Measurements from ENCODE around the gene MRPL11. TPM values are rescaled to one million over a fixed set of nuclear protein-coding genes. Genes with fewer than 3 reads are reported as not detected.

Gene MRPL11
- total RNA-seq, 4 donors from 2014 or later = 42.9 to 63.8 (median 53.9) TPM

- H3K27ac ChIP-seq = no peak overlapping the region
- peaks cover 0 to 62% (median 0%) of the 10 kb centered on the region in 3 donors for H3K36me3 ChIP-seq
- H3K27me3 ChIP-seq = no peaks in the 10 kb centered on the region
- 91 to 98% methylated on average over 16 of the region's 16 CpGs for WGBS, 2 donors
- H3K4me1 ChIP-seq = peaks cover 0 to 18% (median 7%) of the 10 kb centered on the region in 4 donors
- no peak overlapping the region for H3K4me3 ChIP-seq
- no peak for TF ChIP-seq CTCF (IDR thresholded peaks at IDR 0.05)
- no peak for TF ChIP-seq POLR2A (IDR thresholded peaks at IDR 0.05)
- TF ChIP-seq EP300 (IDR thresholded peaks at IDR 0.05) = no peak
- DNase-seq (ENCODE audit: low spot score in 2 of 2) = no peak
- no peaks in the 10 kb centered on the region for H3K9me3 ChIP-seq
These were observed 32.5 kb upstream of the MRPL11 start for GRCh38 chr11:66471142-66471541.

- Histone ChIP-seq H3K27ac (no peak overlapping the region), H3K9me3 (no peaks in the 10 kb centered on the region), H3K4me1 (peaks cover 0 to 22% (median 7%) of the 10 kb centered on the region in 4 donors), H3K36me3 (peaks cover 0 to 50% (median 0%) of the 10 kb centered on the region in 3 donors), H3K27me3 (no peaks in the 10 kb centered on the region), H3K4me3 (no peak overlapping the region)
- WGBS, 2 donors = 92 to 93% methylated on average over 3 of the region's 3 CpGs
- TF ChIP-seq CTCF (IDR thresholded peaks at IDR 0.05) = no peak
- TF ChIP-seq POLR2A (IDR thresholded peaks at IDR 0.05) = no peak
- no peak for TF ChIP-seq EP300 (IDR thresholded peaks at IDR 0.05)
- no peak for DNase-seq (ENCODE audit: low spot score in 2 of 2)
These were observed 31.4 kb upstream of the MRPL11 start for GRCh38 chr11:66470015-66470414.

- no peak for DNase-seq (ENCODE audit: low spot score in 2 of 2)
- H3K4me1 ChIP-seq = peaks cover 0 to 22% (median 7%) of the 10 kb centered on the region in 4 donors
- no peaks in the 10 kb centered on the region for H3K9me3 ChIP-seq
- WGBS, 2 donors = 90 to 95% methylated on average over 1 of the region's 1 CpG
- no peak overlapping the region for H3K4me3 ChIP-seq
- H3K27ac ChIP-seq = no peak overlapping the region
- no peaks in the 10 kb centered on the region for H3K27me3 ChIP-seq
- H3K36me3 ChIP-seq = peaks cover 0 to 45% (median 0%) of the 10 kb centered on the region in 3 donors
- TF ChIP-seq CTCF (IDR thresholded peaks at IDR 0.05) = no peak
- TF ChIP-seq EP300 (IDR thresholded peaks at IDR 0.05) = no peak
- TF ChIP-seq POLR2A (IDR thresholded peaks at IDR 0.05) = no peak
These were observed 30.8 kb upstream of the MRPL11 start for GRCh38 chr11:66469441-66469840.

GRCh38 chr11:66468691-66469090 lies 30.0 kb upstream of the MRPL11 start:
- no peaks in the 10 kb centered on the region for H3K27me3 ChIP-seq
- H3K36me3 ChIP-seq = peaks cover 0 to 37% (median 0%) of the 10 kb centered on the region in 3 donors
- no peak for DNase-seq (ENCODE audit: low spot score in 2 of 2)
- no peaks in the 10 kb centered on the region for H3K9me3 ChIP-seq
- no peak overlapping the region for H3K4me3 ChIP-seq
- no peak for TF ChIP-seq EP300 (IDR thresholded peaks at IDR 0.05)
- no peak for TF ChIP-seq POLR2A (IDR thresholded peaks at IDR 0.05)
- TF ChIP-seq CTCF (IDR thresholded peaks at IDR 0.05) = no peak
- H3K27ac ChIP-seq = no peak overlapping the region
- 90 to 92% methylated on average over 6 of the region's 6 CpGs for WGBS, 2 donors
- peaks cover 0 to 22% (median 7%) of the 10 kb centered on the region in 4 donors for H3K4me1 ChIP-seq

- peak overlapping the region in 2 of 4 donors; percentile 86 to 87 for H3K27ac ChIP-seq
- peak in 1 of 2 donors; percentile 28 for DNase-seq (ENCODE audit: low spot score in 2 of 2)
- WGBS, 2 donors = 15 to 21% methylated on average over 6 of the region's 6 CpGs
These were observed 29.1 kb upstream of the MRPL11 start for GRCh38 chr11:66467756-66468155.

More at GRCh38 chr11:66467756-66468155, 29.1 kb upstream of the MRPL11 start:
- Histone ChIP-seq H3K4me3 (peak overlapping the region; percentile 50 to 87 (median 70)), H3K4me1 (peaks cover 0 to 22% (median 7%) of the 10 kb centered on the region in 4 donors), H3K9me3 (peaks cover 0 to 6% (median 0%) of the 10 kb centered on the region in 4 donors), H3K27me3 (no peaks in the 10 kb centered on the region), H3K36me3 (peaks cover 0 to 28% (median 0%) of the 10 kb centered on the region in 3 donors)
- TF ChIP-seq CTCF (IDR thresholded peaks at IDR 0.05) (no peak), POLR2A (IDR thresholded peaks at IDR 0.05) (no peak), EP300 (IDR thresholded peaks at IDR 0.05) (no peak)
